Heart right ventricle (tissue), 16 donors: Measurements from ENCODE around the gene SOX4. TPM values are rescaled to one million over a fixed set of nuclear protein-coding genes. Genes with fewer than 3 reads are reported as not detected.
A peak's percentile ranks its signal among the peaks of the same experiment; 100 is the strongest.

Source experiments
- ATAC-seq, 8 donors: fragments of 200-7000 bp; cut with Tn5 transposase; one replicate each; pipeline ENCODE4 v1.9.1; 2020; ENCODE audit warnings: mild to moderate bottlenecking in 8 of 8, moderate library complexity in 8 of 8, moderate number of reproducible peaks in 1 of 8
- DNase-seq, 2 donors: peaks; one replicate each; pipeline ENCODE4 v3.0.0-alpha.2; 2020
- H3K27ac ChIP-seq, 10 donors: fragments of 200-600 bp; sonication (generic) in 2 of 10; one replicate each; pipeline versions ENCODE4 v1.5.0 to v1.8.0; 2020 to 2022; ENCODE audit warnings: mild to moderate bottlenecking in 3 of 10
- H3K27me3 ChIP-seq, 7 donors: fragments of 200-600 bp; one replicate each; pipeline ENCODE4 v1.8.0; 2021 to 2022; ENCODE audit warnings: mild to moderate bottlenecking in 2 of 7
- H3K36me3 ChIP-seq, 9 donors: fragments of 200-600 bp; sonication (generic) in 1 of 9; one replicate each; pipeline versions ENCODE4 v1.5.0 to v1.8.0; 2020 to 2022; ENCODE audit warnings: mild to moderate bottlenecking in 2 of 9
- H3K4me1 ChIP-seq, 9 donors: fragments of 200-600 bp; sonication (generic) in 1 of 9; one replicate each; pipeline versions ENCODE4 v1.5.0 to v1.8.0; 2020 to 2022; ENCODE audit warnings: mild to moderate bottlenecking in 4 of 9
- H3K4me3 ChIP-seq, 10 donors: fragments of 200-600 bp; sonication (generic) in 2 of 10; one replicate each; pipeline versions ENCODE4 v1.5.0 to v1.8.0; 2020 to 2022; ENCODE audit warnings: mild to moderate bottlenecking in 7 of 10, moderate library complexity in 2 of 10
- H3K9me3 ChIP-seq, 11 donors: fragments of 200-600 bp in 10 of 11; sonication (generic) in 2 of 11; one replicate each; pipeline versions ENCODE4 v1.5.0 to v1.8.0; 2013 to 2022; ENCODE audit warnings: mild to moderate bottlenecking in 2 of 11, control low read depth in 1 of 11, moderate library complexity in 1 of 11
- WGBS, 2 donors: extraction: QIAGEN DNeasy Blood & Tissue Kit; methylation state at CpG; one replicate each; pipeline ENCODE4 v1.1.7; 2013; ENCODE audit warnings: inconsistent platforms in 1 of 2; 5-methylcytosine and 5-hydroxymethylcytosine counted together
- intact Hi-C, 10 donors: fragments of 100-400 bp; cut with DNase I; formaldehyde crosslinking; loops; one replicate each; pipeline versions ENCODE4 v1.11.1 to v1.14.2; 2022
- polyA plus RNA-seq, 2 donors: library from polyadenylated mRNA; stranded (reverse); fragments of 200-250 nt; gene quantifications; one replicate each; pipeline ENCODE4 v1.2.3, GENCODE V29; 2013
- total RNA-seq, 10 donors: library from RNA; stranded (reverse); fragmentation: NEBNext Ultra II Directional in 3 of 10; extraction: Animal tissue kit (Norgen Biotek cat#: 25700) in 3 of 10; gene quantifications; one replicate each; pipeline versions ENCODE4 v1.2.1 to v1.2.4, GENCODE V29; 2021 to 2023
- TF ChIP-seq, protein P1 (sequence below), 9 donors: fragments of 200-600 bp; sonication (generic) in 2 of 9; IDR thresholded peaks; one replicate each; pipeline versions ENCODE4 v1.5.0 to v1.8.0; 2021 to 2022; ENCODE audit warnings: antibody characterized with exemption in 9 of 9, mild to moderate bottlenecking in 5 of 9, moderate library complexity in 1 of 9
- donor health status: Arrhythmogenic right ventricular cardiomyopathy.
- donor health status: ischemic (EF 13 %, LVEDD 7.1; RV severe dilation, severe dysfunction).
- donor health status: healthy with polysubstance abuse.
- donor health status: DM: no; HTN: yes; CAD: no.
- donor health status: DM: no; HTN: no; CAD: no.
- donor health status: ischemic (EF 25% LVEDD 6.9; RV normal size, moderate dysfunction).
- donor health status: ischemic (EF 25% LVEDD 5.7; RV mildly dilated, moderate dysfunction).
- donor health status: healthy.
- donor health status: DM: yes; HTN: yes; CAD: no.
- donor health status: Ischemic cardiomyopathy.
- donor health status: ischemic (EF 35%, LVEDD 5.7; RV mildly dilated, moderate dysfunction).
- donor health status: nonischemic (EF 11% LVEDD 7.7; RV severe dilation, severe dysfunction).
- donor health status: DM: yes; HTN: yes; CAD: no.
- donor health status: PGD.
- donor health status: ischemic (EF 29% LVEDD 5.4; RV normal size, mild dysfunction).
- donor health status: nonischemic (EF 23%, LVEDD 6.1; RV moderate dilation, normal function).

The SOX4 gene
- total and polyA plus RNA-seq, 12 donors: 2.6 to 19.1 (median 7.1) TPM

- 0 to 1% methylated on average over 84 to 107 of the region's 108 CpGs for WGBS, 2 donors
- peak overlapping the region; percentile 62 to 88 (median 80) for H3K4me3 ChIP-seq
- H3K27me3 ChIP-seq: no peaks in the 10 kb centered on the region
- peak in 2 of 8 donors; percentile 2 to 3 for ATAC-seq
- peaks cover 3 to 45% (median 25%) of the 10 kb centered on the region in 9 donors for H3K4me1 ChIP-seq
- peak; percentile 31 to 39 for DNase-seq
- intact Hi-C loops: loop anchor here in 9 of 10 donors (2.0 to 10.0 kb wide), 20 partner anchors 69 to 1852 kb away; partner anchors contain the start of gene E2F3 (in 1 of the 9)
- peak overlapping the region; percentile 59 to 96 (median 90) for H3K27ac ChIP-seq
- TF ChIP-seq, protein P1, sequence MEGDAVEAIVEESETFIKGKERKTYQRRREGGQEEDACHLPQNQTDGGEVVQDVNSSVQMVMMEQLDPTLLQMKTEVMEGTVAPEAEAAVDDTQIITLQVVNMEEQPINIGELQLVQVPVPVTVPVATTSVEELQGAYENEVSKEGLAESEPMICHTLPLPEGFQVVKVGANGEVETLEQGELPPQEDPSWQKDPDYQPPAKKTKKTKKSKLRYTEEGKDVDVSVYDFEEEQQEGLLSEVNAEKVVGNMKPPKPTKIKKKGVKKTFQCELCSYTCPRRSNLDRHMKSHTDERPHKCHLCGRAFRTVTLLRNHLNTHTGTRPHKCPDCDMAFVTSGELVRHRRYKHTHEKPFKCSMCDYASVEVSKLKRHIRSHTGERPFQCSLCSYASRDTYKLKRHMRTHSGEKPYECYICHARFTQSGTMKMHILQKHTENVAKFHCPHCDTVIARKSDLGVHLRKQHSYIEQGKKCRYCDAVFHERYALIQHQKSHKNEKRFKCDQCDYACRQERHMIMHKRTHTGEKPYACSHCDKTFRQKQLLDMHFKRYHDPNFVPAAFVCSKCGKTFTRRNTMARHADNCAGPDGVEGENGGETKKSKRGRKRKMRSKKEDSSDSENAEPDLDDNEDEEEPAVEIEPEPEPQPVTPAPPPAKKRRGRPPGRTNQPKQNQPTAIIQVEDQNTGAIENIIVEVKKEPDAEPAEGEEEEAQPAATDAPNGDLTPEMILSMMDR (IDR thresholded peaks at IDR 0.05): no peak
- H3K9me3 ChIP-seq: no peaks in the 10 kb centered on the region
- H3K36me3 ChIP-seq: no peaks in the 10 kb centered on the region
Observed at GRCh38 chr6:21595285-21596144, 2.0 kb downstream of the SOX4 start.

DNA sequence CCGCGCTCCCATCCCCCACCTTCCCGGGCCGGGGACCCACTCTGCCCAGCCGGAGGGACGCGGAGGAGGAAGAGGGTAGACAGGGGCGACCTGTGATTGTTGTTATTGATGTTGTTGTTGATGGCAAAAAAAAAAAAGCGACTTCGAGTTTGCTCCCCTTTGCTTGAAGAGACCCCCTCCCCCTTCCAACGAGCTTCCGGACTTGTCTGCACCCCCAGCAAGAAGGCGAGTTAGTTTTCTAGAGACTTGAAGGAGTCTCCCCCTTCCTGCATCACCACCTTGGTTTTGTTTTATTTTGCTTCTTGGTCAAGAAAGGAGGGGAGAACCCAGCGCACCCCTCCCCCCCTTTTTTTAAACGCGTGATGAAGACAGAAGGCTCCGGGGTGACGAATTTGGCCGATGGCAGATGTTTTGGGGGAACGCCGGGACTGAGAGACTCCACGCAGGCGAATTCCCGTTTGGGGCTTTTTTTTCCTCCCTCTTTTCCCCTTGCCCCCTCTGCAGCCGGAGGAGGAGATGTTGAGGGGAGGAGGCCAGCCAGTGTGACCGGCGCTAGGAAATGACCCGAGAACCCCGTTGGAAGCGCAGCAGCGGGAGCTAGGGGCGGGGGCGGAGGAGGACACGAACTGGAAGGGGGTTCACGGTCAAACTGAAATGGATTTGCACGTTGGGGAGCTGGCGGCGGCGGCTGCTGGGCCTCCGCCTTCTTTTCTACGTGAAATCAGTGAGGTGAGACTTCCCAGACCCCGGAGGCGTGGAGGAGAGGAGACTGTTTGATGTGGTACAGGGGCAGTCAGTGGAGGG lies 2.8 kb downstream of the SOX4 start:
- 1% methylated on average over 43 of the region's 43 CpGs for WGBS, 2 donors
- intact Hi-C loops: loop anchor here in 9 of 10 donors (5.0 to 10.0 kb wide), 19 partner anchors 68 to 1851 kb away; partner anchors contain the start of gene E2F3 (in 1 of the 9)
- Histone ChIP-seq H3K27ac (peak overlapping the region; percentile 59 to 96 (median 90)), H3K27me3 (no peaks in the 10 kb centered on the region), H3K4me3 (peak overlapping the region; percentile 48 to 88 (median 80)), H3K9me3 (no peaks in the 10 kb centered on the region), H3K36me3 (no peaks in the 10 kb centered on the region), H3K4me1 (peaks cover 3 to 45% (median 25%) of the 10 kb centered on the region in 9 donors)
- DNase-seq (peak; percentile 57 to 63), ATAC-seq (peak; percentile 12 to 58 (median 36))
- TF ChIP-seq, protein P1 (IDR thresholded peaks at IDR 0.05): no peak

- TF ChIP-seq, protein P1 (IDR thresholded peaks at IDR 0.05): peak; percentile 39 to 72 (median 62)
- Histone ChIP-seq H3K36me3 (no peaks in the 10 kb centered on the region), H3K4me3 (peak overlapping the region; percentile 48 to 88 (median 80)), H3K27ac (peak overlapping the region; percentile 30 to 96 (median 88)), H3K4me1 (peaks cover 3 to 45% (median 25%) of the 10 kb centered on the region in 9 donors), H3K27me3 (no peaks in the 10 kb centered on the region), H3K9me3 (peaks cover 0 to 2% (median 0%) of the 10 kb centered on the region in 11 donors)
- 0 to 1% methylated on average over 14 of the region's 14 CpGs for WGBS, 2 donors
- intact Hi-C loops: loop anchor here in 9 of 10 donors (5.0 to 10.0 kb wide), 19 partner anchors 68 to 1850 kb away; partner anchors contain the start of gene E2F3 (in 1 of the 9)
- ATAC-seq (peak in 6 of 8 donors; percentile 1 to 36 (median 28)), DNase-seq (no peak)
Observed at GRCh38 chr6:21596949-21597682, 3.6 kb downstream of the SOX4 start.
